HepG2 (cell line): ENCODE results near the gene PSMD2. TPM values are rescaled to one million over a fixed set of nuclear protein-coding genes. Genes with fewer than 3 reads are reported as not detected.

Source experiments
- ARID4A ChIP-seq: sonication (generic); formaldehyde crosslinking; IDR thresholded peaks from 2 replicates; pipeline ENCODE4 v1.5.0; 2020; ENCODE audit warnings: mild to moderate bottlenecking, missing genetic modification reagents, borderline replicate concordance
- KDM5B ChIP-seq: sonication (generic); formaldehyde crosslinking; IDR thresholded peaks from 2 replicates; pipeline ENCODE4 v1.4.0; 2020; ENCODE audit warnings: missing genetic modification reagents, mild to moderate bottlenecking, borderline replicate concordance
- KMT2B ChIP-seq: IDR thresholded peaks from 2 replicates; pipeline ENCODE4 v1.6.1; 2016; ENCODE audit warnings: missing genetic modification reagents, missing compliant biosample characterization
- NFYC ChIP-seq: IDR thresholded peaks from 2 replicates; pipeline ENCODE4 v1.6.1; 2016; ENCODE audit warnings: missing genetic modification reagents, missing compliant biosample characterization
- PPARG ChIP-seq: conservative IDR thresholded peaks from 2 replicates; pipeline ENCODE4 v1.6.1; 2016; ENCODE audit warnings: missing biosample characterization, missing genetic modification reagents
- SP1 ChIP-seq, 2 experiments: fragments of 450-650 bp in 1 of 2; sonication (generic) in 1 of 2; formaldehyde crosslinking in 1 of 2; IDR thresholded peaks; 2 replicates each; pipeline versions ENCODE4 v1.4.0 to v1.6.1; 2016 to 2020; ENCODE audit warnings: missing genetic modification reagents in 1 of 2
- TAF15 ChIP-seq: fragments of 200-400 bp; formaldehyde crosslinking; IDR thresholded peaks from one replicate; pipeline ENCODE4 v1.6.1; 2018; ENCODE audit warnings: mild to moderate bottlenecking, low read depth, low read length; ENCODE audit not compliant: poor library complexity, severe bottlenecking
- ZBTB3 ChIP-seq: sonication (generic); formaldehyde crosslinking; IDR thresholded peaks from 2 replicates; pipeline ENCODE4 v1.4.0; 2020; ENCODE audit warnings: low read depth, mild to moderate bottlenecking, moderate library complexity, missing genetic modification reagents, borderline replicate concordance
- ZIK1 ChIP-seq: sonication (generic); formaldehyde crosslinking; IDR thresholded peaks from 2 replicates; pipeline ENCODE4 v1.5.0; 2020; ENCODE audit warnings: mild to moderate bottlenecking, low read depth, missing genetic modification reagents, borderline replicate concordance
- ZMYM3 ChIP-seq: sonication (generic); formaldehyde crosslinking; IDR thresholded peaks from 2 replicates; pipeline ENCODE4 v1.5.1; 2020; ENCODE audit warnings: mild to moderate bottlenecking, missing genetic modification reagents
- ZNF101 ChIP-seq: sonication (generic); formaldehyde crosslinking; IDR thresholded peaks from 2 replicates; pipeline ENCODE4 v1.4.0; 2020; ENCODE audit warnings: mild to moderate bottlenecking, low read depth, missing genetic modification reagents, borderline replicate concordance
- ZNF317 ChIP-seq: sonication (generic); formaldehyde crosslinking; IDR thresholded peaks from 2 replicates; pipeline ENCODE4 v1.5.0; 2020; ENCODE audit warnings: mild to moderate bottlenecking, missing genetic modification reagents
- ZNF318 ChIP-seq: sonication (generic); formaldehyde crosslinking; IDR thresholded peaks from 2 replicates; pipeline ENCODE4 v1.4.0; 2020; ENCODE audit warnings: mild to moderate bottlenecking, missing genetic modification reagents
- ZNF350 ChIP-seq: sonication (generic); formaldehyde crosslinking; IDR thresholded peaks from 2 replicates; pipeline ENCODE4 v1.4.0; 2020; ENCODE audit warnings: mild to moderate bottlenecking, low read depth, missing genetic modification reagents, borderline replicate concordance
- ZSCAN21 ChIP-seq: sonication (generic); formaldehyde crosslinking; IDR thresholded peaks from 2 replicates; pipeline ENCODE4 v1.8.0; 2022; ENCODE audit warnings: mild to moderate bottlenecking, missing genetic modification reagents, moderate library complexity, borderline replicate concordance
- polyA plus RNA-seq, 8 experiments: library from polyadenylated mRNA; depleted of rRNA in 3 of 8; stranded (reverse) in 7 of 8; unstranded in 1 of 8; fragments of >200 nt; fragmentation: Illumina TruSeq in 4 of 8; extraction: Trizol in 4 of 8; gene quantifications; 2 replicates each; pipeline versions ENCODE4 v1.2.1 to v1.2.3, GENCODE V29; 2011 to 2016; ENCODE audit warnings: low read depth in 4 of 8, missing spikeins in 1 of 8, mixed read lengths in 1 of 8; ENCODE audit not compliant: insufficient read depth in 1 of 8
- total RNA-seq, 5 experiments: library from RNA; depleted of rRNA; stranded (reverse); fragments of >200 nt; fragmentation: Illumina TruSeq; extraction: Trizol; gene quantifications; 2 replicates each; pipeline ENCODE4 v1.2.3, GENCODE V29; 2016; ENCODE audit warnings: low read depth in 1 of 5

The PSMD2 gene
- total and polyA plus RNA-seq, 2 of the 13 experiments (the other 11 are each of a cell fraction or from before 2014, with no cell fraction given), result 125 to 200 TPM

GRCh38 chr3:184335661-184336546 lies 36.9 kb downstream of the PSMD2 start (continued):
- TF ChIP-seq ZNF318 (CRISPR knock-in tag), result peak; percentile 46
- TF ChIP-seq ZBTB3, result 0 out of 2 replicates have a peak, but pooled peaks have one; percentile 50
- TF ChIP-seq SP1 (IDR thresholded peaks at IDR 0.05), result no peak
- TF ChIP-seq SP1 (CRISPR knock-in tag; IDR thresholded peaks at IDR 0.05), result peak; percentile 98
- peak; percentile 83 for TF ChIP-seq ARID4A (CRISPR knock-in tag)
- peak; percentile 74; the same call in 1 of the 2 replicates for TF ChIP-seq ZNF317 (CRISPR knock-in tag)
- peak; percentile 17; the same call in 1 of the 2 replicates for TF ChIP-seq KMT2B (CRISPR knock-in tag)
- TF ChIP-seq NFYC (CRISPR knock-in tag), result 0 out of 2 replicates have a peak, but pooled peaks have one; percentile 15
- peak; percentile 57 for TF ChIP-seq TAF15
- peak; percentile 4; the same call in 1 of the 2 replicates for TF ChIP-seq ZMYM3 (CRISPR knock-in tag)
- peak; percentile 67; the same call in 1 of the 2 replicates for TF ChIP-seq ZIK1 (CRISPR knock-in tag)
- TF ChIP-seq ZNF101 (CRISPR knock-in tag), result no peak
- peak; percentile 40 for TF ChIP-seq KDM5B (CRISPR knock-in tag)
- no peak for TF ChIP-seq PPARG (CRISPR knock-in tag)
- peak; percentile 70 for TF ChIP-seq ZSCAN21 (CRISPR knock-in tag)
- TF ChIP-seq ZNF350, result peak; percentile 50; the same call in 1 of the 2 replicates
